ENCODE measurements around the gene IQCB1. TPM values are rescaled to one million over a fixed set of nuclear protein-coding genes. Genes with fewer than 3 reads are reported as not detected.

Gene IQCB1
- polyA plus RNA-seq, 1 donor (not counting 4 experiments of a cell fraction or from before 2014, with no cell fraction given), result 14.7 TPM

- Histone ChIP-seq H3K36me3 (ENCODE audit: control insufficient read depth in 2 of 2, extremely low read depth in 1 of 2, insufficient read depth in 2 of 2, low read length in 2 of 2) (no peaks in the 10 kb centered on the region), H2AFZ (ENCODE audit: control insufficient read depth, low read length) (no peak overlapping the region), H3K4me3 (ENCODE audit: control insufficient read depth in 2 of 3, extremely low read depth in 1 of 3, insufficient read depth in 2 of 3, low read depth in 1 of 3, low read length in 3 of 3) (no peak overlapping the region), H3K27me3 (ENCODE audit: control insufficient read depth, extremely low read depth, insufficient read depth, low read length) (no peaks in the 10 kb centered on the region), H4K20me1 (ENCODE audit: control insufficient read depth, extremely low read depth, insufficient read depth, low read length) (no peaks in the 10 kb centered on the region), H3K79me2 (ENCODE audit: control insufficient read depth, insufficient read depth, low read length) (peaks cover 74% of the 10 kb centered on the region), H3K4me2 (ENCODE audit: control insufficient read depth, extremely low read depth, insufficient read depth, low read depth, low read length) (no peak overlapping the region), H3K9ac (ENCODE audit: control insufficient read depth, extremely low read depth, insufficient read depth, low read length) (no peak overlapping the region), H3K9me1 (ENCODE audit: control insufficient read depth, extremely low read depth, insufficient read depth, low read length) (peaks cover 4% of the 10 kb centered on the region), H3K27ac (ENCODE audit: control insufficient read depth, insufficient read depth, low read length) (no peak overlapping the region), H3K9me3 (ENCODE audit: control insufficient read depth, low read depth, low read length) (no peaks in the 10 kb centered on the region), H3K4me1 (ENCODE audit: control insufficient read depth, extremely low read depth, insufficient read depth, low read length) (peaks cover 16% of the 10 kb centered on the region)
- TF ChIP-seq CTCF (optimal IDR thresholded peaks at IDR 0.05 in 1 of 3, IDR thresholded peaks at IDR 0.05 in 1 of 3, conservative IDR thresholded peaks at IDR 0.05 in 1 of 3; ENCODE audit: extremely low read depth in 1 of 3, insufficient read depth in 2 of 3, low read length in 3 of 3) (no peak), EZH2 (IDR thresholded peaks at IDR 0.05; ENCODE audit: low read length) (no peak)
- no peak for DNase-seq (ENCODE audit: low read depth, low spot score)
- FAIRE-seq, result no peak
- dilution Hi-C loops (cut with MboI; ENCODE audit: extremely low pct_ligation_motif_present, low sequenced_read_pairs), result no loop called here
Observed at GRCh38 chr3:121736112-121736511, 98.7 kb downstream of the IQCB1 start.

- H3K4me2 ChIP-seq (ENCODE audit: control insufficient read depth, extremely low read depth, insufficient read depth, low read depth, low read length), result no peak overlapping the region
- no peaks in the 10 kb centered on the region for H3K9me3 ChIP-seq (ENCODE audit: control insufficient read depth, low read depth, low read length)
- no peak for DNase-seq (ENCODE audit: low read depth, low spot score)
- no peak for FAIRE-seq
- no peak overlapping the region for H3K9ac ChIP-seq (ENCODE audit: control insufficient read depth, extremely low read depth, insufficient read depth, low read length)
- no peaks in the 10 kb centered on the region for H3K36me3 ChIP-seq (ENCODE audit: control insufficient read depth in 2 of 2, extremely low read depth in 1 of 2, insufficient read depth in 2 of 2, low read length in 2 of 2)
- TF ChIP-seq CTCF (optimal IDR thresholded peaks at IDR 0.05 in 1 of 3, IDR thresholded peaks at IDR 0.05 in 1 of 3, conservative IDR thresholded peaks at IDR 0.05 in 1 of 3; ENCODE audit: extremely low read depth in 1 of 3, insufficient read depth in 2 of 3, low read length in 3 of 3) (no peak), EZH2 (IDR thresholded peaks at IDR 0.05; ENCODE audit: low read length) (no peak)
- dilution Hi-C loops (cut with MboI; ENCODE audit: extremely low pct_ligation_motif_present, low sequenced_read_pairs), result no loop called here
- no peaks in the 10 kb centered on the region for H4K20me1 ChIP-seq (ENCODE audit: control insufficient read depth, extremely low read depth, insufficient read depth, low read length)
- no peak overlapping the region for H3K27ac ChIP-seq (ENCODE audit: control insufficient read depth, insufficient read depth, low read length)
- no peak overlapping the region for H3K4me3 ChIP-seq (ENCODE audit: control insufficient read depth in 2 of 3, extremely low read depth in 1 of 3, insufficient read depth in 2 of 3, low read depth in 1 of 3, low read length in 3 of 3)
- peaks cover 21% of the 10 kb centered on the region for H3K4me1 ChIP-seq (ENCODE audit: control insufficient read depth, extremely low read depth, insufficient read depth, low read length)
- peaks cover 73% of the 10 kb centered on the region for H3K79me2 ChIP-seq (ENCODE audit: control insufficient read depth, insufficient read depth, low read length)
- peaks cover 4% of the 10 kb centered on the region for H3K9me1 ChIP-seq (ENCODE audit: control insufficient read depth, extremely low read depth, insufficient read depth, low read length)
- H3K27me3 ChIP-seq (ENCODE audit: control insufficient read depth, extremely low read depth, insufficient read depth, low read length), result no peaks in the 10 kb centered on the region
- no peak overlapping the region for H2AFZ ChIP-seq (ENCODE audit: control insufficient read depth, low read length)
Observed at GRCh38 chr3:121735047-121735696, 99.7 kb downstream of the IQCB1 start.

Data from keratinocyte (primary cell).